ENCODE results near the gene SLC9A2. TPM values are rescaled to one million over a fixed set of nuclear protein-coding genes. Genes with fewer than 3 reads are reported as not detected.

SLC9A2 gene
- total RNA-seq, 2 experiments from 2014 or later: not detected

Other genes starting within 250 kb of the SLC9A2 start
- 1 to 10 TPM; 7.2 to 9.6 TPM for gene IL18RAP, start 196.4 kb upstream of the SLC9A2 start, total RNA-seq
- gene SLC9A4, start 146.3 kb upstream of the SLC9A2 start, total RNA-seq: under 1 TPM; 0.10 to 0.15 TPM
- gene TMEM182, start 142.5 kb downstream of the SLC9A2 start, total RNA-seq: 1 to 10 TPM; 2.2 to 3.2 TPM

All from activated CD4-positive, alpha-beta memory T cell treated with anti-CD3 and anti-CD28 coated beads, Interleukin-2, amount 10 ng/mL, durations not matched to agents 7 days and 5 days (primary cell).